CD4-positive, alpha-beta memory T cell (primary cell): ENCODE measurements around the gene PSG11. TPM values are rescaled to one million over a fixed set of nuclear protein-coding genes. Genes with fewer than 3 reads are reported as not detected.
"Not testable (repeated sequence)": the region's sequence is repeated elsewhere in the genome, so short reads cannot be mapped to it uniquely, and the experiment has no call there.

ENCODE experiments used
- CTCF ChIA-PET: fragments of 350-600 bp; sonication (Branson Sonifier 250); formaldehyde crosslinking; loops from one replicate; lab custom pipeline; 2021; ENCODE audit warnings: inconsistent platforms; ENCODE audit not compliant: partially characterized antibody; lab: Charles Lee
- POLR2A ChIA-PET: fragments of 350-600 bp; sonication (Branson Sonifier 250); formaldehyde crosslinking; loops from one replicate; lab custom pipeline; 2021; ENCODE audit not compliant: partially characterized antibody; lab: Charles Lee
- DNase-seq, 5 donors: peaks; one replicate each; pipeline versions ENCODE4 v3.0.0 to v3.0.0-alpha.2; 2020 to 2022; ENCODE audit warnings: mixed read lengths in 1 of 5
- H3K27ac ChIP-seq: one replicate; pipeline ENCODE4 v1.7.0; 2013; ENCODE audit warnings: low read depth, low read length
- H3K27me3 ChIP-seq: 2 replicates; pipeline ENCODE4 v1.7.0; 2013; ENCODE audit warnings: mild to moderate bottlenecking, low read length, moderate library complexity; ENCODE audit not compliant: insufficient read depth
- H3K36me3 ChIP-seq: 2 replicates; pipeline ENCODE4 v1.7.0; 2013; ENCODE audit warnings: mild to moderate bottlenecking, low read length, moderate library complexity; ENCODE audit not compliant: insufficient read depth
- H3K4me1 ChIP-seq: 2 replicates; pipeline ENCODE4 v1.7.0; 2013; ENCODE audit warnings: mild to moderate bottlenecking, low read length, moderate library complexity; ENCODE audit not compliant: insufficient read depth
- H3K4me3 ChIP-seq, 2 donors: one replicate each; pipeline ENCODE4 v1.7.0; 2013; ENCODE audit warnings: low read length in 2 of 2, mild to moderate bottlenecking in 1 of 2
- H3K9me3 ChIP-seq, 2 donors: one replicate each; pipeline ENCODE4 v1.7.0; 2013; ENCODE audit warnings: low read length in 2 of 2, control low read depth in 1 of 2; ENCODE audit not compliant: control insufficient read depth in 1 of 2
- H3K27ac Mint-ChIP-seq, 7 donors: one replicate each; pipeline ENCODE4 v1.8.0; 2020 to 2021; ENCODE audit warnings: mixed read lengths in 7 of 7, mild to moderate bottlenecking in 6 of 7, inconsistent platforms in 3 of 7, moderate library complexity in 3 of 7
- H3K27me3 Mint-ChIP-seq, 2 donors: one replicate each; pipeline ENCODE4 v1.8.0; 2020 to 2021; ENCODE audit warnings: mixed read lengths in 2 of 2
- H3K36me3 Mint-ChIP-seq, 2 donors: one replicate each; pipeline ENCODE4 v1.8.0; 2020 to 2021; ENCODE audit warnings: mixed read lengths in 2 of 2, inconsistent platforms in 1 of 2, mild to moderate bottlenecking in 1 of 2
- H3K4me1 Mint-ChIP-seq, 4 donors: one replicate each; pipeline ENCODE4 v1.8.0; 2020 to 2021; ENCODE audit warnings: mixed read lengths in 4 of 4, mild to moderate bottlenecking in 1 of 4
- H3K4me3 Mint-ChIP-seq, 8 donors: one replicate each; pipeline ENCODE4 v1.8.0; 2020 to 2021; ENCODE audit warnings: mixed read lengths in 8 of 8, mild to moderate bottlenecking in 7 of 8, moderate library complexity in 6 of 8, inconsistent platforms in 3 of 8
- H3K9me3 Mint-ChIP-seq, 8 donors: one replicate each; pipeline ENCODE4 v1.8.0; 2020 to 2021; ENCODE audit warnings: mixed read lengths in 8 of 8, mild to moderate bottlenecking in 5 of 8, inconsistent platforms in 3 of 8, moderate library complexity in 1 of 8
- intact Hi-C: fragments of 100-400 bp; cut with micrococcal nuclease; formaldehyde crosslinking; loops from one replicate; pipeline ENCODE4 v1.15.1; 2023
- polyA plus RNA-seq, 2 donors: library from polyadenylated mRNA; unstranded; fragments of 300-500 nt; fragmentation: Illumina TruSeq; gene quantifications; one replicate each; pipeline ENCODE4 v1.2.3, GENCODE V29; 2021
- total RNA-seq, 2 experiments: library from RNA; stranded (reverse); gene quantifications; one replicate each; pipeline ENCODE4 v1.2.3, GENCODE V29; 2021

Gene PSG11
- total and polyA plus RNA-seq, 4 experiments from 2014 or later = not detected

GRCh38 chr19:42988206-42988605 is 38.1 kb downstream of the PSG11 start:
- H3K4me1 Mint-ChIP-seq, H3K27me3 ChIP-seq, H3K27ac Mint-ChIP-seq, CTCF ChIA-PET, DNase-seq, H3K9me3 ChIP-seq, H3K36me3 ChIP-seq, H3K9me3 Mint-ChIP-seq, POLR2A ChIA-PET, H3K36me3 Mint-ChIP-seq, H3K27ac ChIP-seq, H3K4me1 ChIP-seq, H3K4me3 ChIP-seq, H3K4me3 Mint-ChIP-seq, intact Hi-C loops: not testable (repeated sequence)
- peaks cover 9 to 20% of the 10 kb centered on the region in 2 donors for H3K27me3 Mint-ChIP-seq

DNA sequence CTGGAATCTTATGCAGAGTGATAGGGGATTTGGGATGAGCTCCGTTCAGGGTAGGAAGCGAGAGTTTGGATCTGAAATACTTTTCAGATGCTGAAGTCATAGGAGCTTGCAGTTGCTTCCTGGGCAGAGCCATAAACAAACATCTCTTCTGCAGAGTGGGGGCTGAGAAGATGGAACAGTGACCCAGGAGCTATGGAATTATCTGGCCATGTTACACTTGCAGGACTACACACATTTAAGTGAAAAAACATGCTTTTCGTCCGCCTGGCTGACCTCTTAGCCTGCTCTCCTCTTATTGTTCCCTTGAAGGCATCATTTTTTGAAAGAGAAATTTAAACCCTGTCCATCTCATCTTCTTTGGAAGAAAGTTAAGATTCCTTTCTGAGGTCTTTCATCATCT is 40.7 kb downstream of the PSG11 start:
- no peak overlapping the region for H3K4me3 Mint-ChIP-seq
- Histone ChIP-seq H3K36me3 (no peaks in the 10 kb centered on the region), H3K4me1 (no peaks in the 10 kb centered on the region), H3K27me3 (no peaks in the 10 kb centered on the region), H3K4me3 (no peak overlapping the region), H3K9me3 (no peaks in the 10 kb centered on the region), H3K27ac (no peak overlapping the region)
- H3K36me3 Mint-ChIP-seq = peaks cover 0 to 1% of the 10 kb centered on the region in 2 donors
- H3K27me3 Mint-ChIP-seq = peaks cover 9 to 22% of the 10 kb centered on the region in 2 donors
- POLR2A ChIA-PET = no interaction called here
- CTCF ChIA-PET = no interaction called here
- H3K9me3 Mint-ChIP-seq = peaks cover 3 to 23% (median 7%) of the 10 kb centered on the region in 8 donors
- intact Hi-C loops = no loop called here
- H3K27ac Mint-ChIP-seq = no peak overlapping the region
- H3K4me1 Mint-ChIP-seq = no peaks in the 10 kb centered on the region
- no peak for DNase-seq

DNA sequence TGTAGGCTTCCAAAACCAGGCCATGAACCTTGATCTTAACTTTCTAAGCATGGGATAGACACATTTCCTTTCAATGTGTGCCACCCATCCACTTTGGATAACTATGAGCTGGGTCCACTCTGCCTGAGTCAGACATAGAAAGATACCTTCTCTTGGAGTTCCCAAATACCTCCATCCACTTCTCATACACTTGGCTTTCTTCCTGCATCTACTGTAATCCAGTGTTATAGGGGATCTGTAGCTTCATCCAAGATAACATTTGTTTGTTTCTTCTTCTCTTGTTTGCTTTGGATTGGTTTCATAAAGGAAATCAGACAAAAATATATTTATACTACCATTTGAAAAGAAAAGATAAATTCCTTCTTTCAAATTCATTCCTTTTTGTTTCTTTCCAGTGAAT is 44.2 kb downstream of the PSG11 start:
- H3K4me1 Mint-ChIP-seq, POLR2A ChIA-PET, H3K4me3 Mint-ChIP-seq, H3K27ac ChIP-seq, intact Hi-C loops, H3K4me1 ChIP-seq, H3K36me3 ChIP-seq, DNase-seq, H3K9me3 ChIP-seq, H3K27ac Mint-ChIP-seq, H3K27me3 ChIP-seq, H3K4me3 ChIP-seq, H3K36me3 Mint-ChIP-seq, CTCF ChIA-PET: not testable (repeated sequence)
- peaks cover 4 to 31% (median 10%) of the 10 kb centered on the region in 8 donors for H3K9me3 Mint-ChIP-seq
- H3K27me3 Mint-ChIP-seq = peaks cover 9 to 18% of the 10 kb centered on the region in 2 donors

GRCh38 chr19:42971451-42971850 is 54.8 kb downstream of the PSG11 start:
- H3K9me3 Mint-ChIP-seq, CTCF ChIA-PET, POLR2A ChIA-PET, H3K27me3 ChIP-seq, intact Hi-C loops, H3K27me3 Mint-ChIP-seq, H3K27ac ChIP-seq, DNase-seq, H3K27ac Mint-ChIP-seq, H3K36me3 ChIP-seq, H3K4me3 ChIP-seq, H3K4me3 Mint-ChIP-seq, H3K9me3 ChIP-seq, H3K4me1 Mint-ChIP-seq, H3K4me1 ChIP-seq, H3K36me3 Mint-ChIP-seq: not testable (repeated sequence)

DNA sequence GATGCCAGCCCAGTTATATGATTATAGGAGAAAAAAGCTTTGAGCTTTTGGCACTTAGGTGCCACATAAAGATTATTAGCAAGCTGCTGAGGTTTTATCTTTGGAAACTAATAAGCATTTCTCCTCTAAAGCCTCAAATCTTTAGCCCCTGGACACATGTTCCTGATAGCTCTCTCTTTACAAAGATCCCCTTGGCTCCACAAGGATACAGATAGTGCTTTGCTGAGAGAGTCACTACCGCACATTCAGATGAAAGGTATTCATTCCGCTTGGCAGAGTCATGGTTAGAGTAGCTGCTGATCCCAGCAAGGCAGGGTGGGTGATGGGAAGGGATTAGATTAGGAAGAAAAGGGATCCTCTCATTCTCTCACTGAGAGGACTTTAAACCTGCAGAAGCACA is 61.1 kb downstream of the PSG11 start:
- POLR2A ChIA-PET = no interaction called here
- H3K4me3 Mint-ChIP-seq = no peak overlapping the region
- H3K27me3 Mint-ChIP-seq = peaks cover 9 to 20% of the 10 kb centered on the region in 2 donors
- H3K27me3 ChIP-seq = no peaks in the 10 kb centered on the region
- DNase-seq = no peak
- CTCF ChIA-PET = no interaction called here
- no peaks in the 10 kb centered on the region for H3K36me3 Mint-ChIP-seq
- H3K9me3 Mint-ChIP-seq = peaks cover 0 to 5% (median 0%) of the 10 kb centered on the region in 8 donors
- intact Hi-C loops = no loop called here
- no peak overlapping the region for H3K27ac ChIP-seq
- no peaks in the 10 kb centered on the region for H3K36me3 ChIP-seq
- no peaks in the 10 kb centered on the region for H3K4me1 Mint-ChIP-seq
- no peak overlapping the region for H3K4me3 ChIP-seq
- no peaks in the 10 kb centered on the region for H3K9me3 ChIP-seq
- no peaks in the 10 kb centered on the region for H3K4me1 ChIP-seq
- no peak overlapping the region for H3K27ac Mint-ChIP-seq

DNA sequence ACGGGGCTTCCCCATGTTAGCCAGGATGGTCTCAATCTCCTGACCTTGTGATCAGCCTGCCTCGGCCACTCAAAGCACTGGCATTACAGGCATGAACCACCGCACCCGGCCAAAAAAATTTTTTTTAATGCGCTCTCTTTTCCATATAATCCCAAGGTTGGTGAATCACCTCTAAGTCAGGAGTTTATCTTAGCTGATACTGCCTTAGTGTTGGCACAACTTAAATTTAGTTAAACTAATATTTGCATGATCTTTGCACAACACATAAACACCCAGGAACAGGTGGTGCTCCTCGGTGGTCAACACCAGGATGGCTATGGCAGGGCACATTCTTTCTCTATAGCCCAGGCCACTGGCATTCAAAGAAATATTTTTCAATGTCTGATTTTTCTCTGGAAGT is 65.2 kb downstream of the PSG11 start:
- H3K4me1 ChIP-seq = no peaks in the 10 kb centered on the region
- H3K4me1 Mint-ChIP-seq = no peaks in the 10 kb centered on the region
- ChIA-PET POLR2A (no interaction called here), CTCF (no interaction called here)
- peaks cover 0 to 8% (median 0%) of the 10 kb centered on the region in 8 donors for H3K9me3 Mint-ChIP-seq
- no peak overlapping the region for H3K27ac Mint-ChIP-seq
- intact Hi-C loops = no loop called here
- DNase-seq = no peak
- H3K9me3 ChIP-seq = no peaks in the 10 kb centered on the region
- H3K4me3 ChIP-seq = no peak overlapping the region
- peaks cover 13 to 23% of the 10 kb centered on the region in 2 donors for H3K27me3 Mint-ChIP-seq
- no peaks in the 10 kb centered on the region for H3K36me3 ChIP-seq
- no peak overlapping the region for H3K27ac ChIP-seq
- H3K36me3 Mint-ChIP-seq = no peaks in the 10 kb centered on the region
- H3K4me3 Mint-ChIP-seq = no peak overlapping the region
- H3K27me3 ChIP-seq = no peaks in the 10 kb centered on the region

Other genes with a start within 250 kb of the PSG11 start
- gene PSG1, start 146.8 kb downstream of the PSG11 start, total RNA-seq = not detected
- not detected for gene PSG1, start 146.8 kb downstream of the PSG11 start, polyA plus RNA-seq
- not detected for gene PSG6, start 108.6 kb downstream of the PSG11 start, total RNA-seq
- not detected for gene PSG6, start 108.6 kb downstream of the PSG11 start, polyA plus RNA-seq
- not detected for gene PSG7, start 89.3 kb downstream of the PSG11 start, total RNA-seq
- not detected for gene PSG7, start 89.3 kb downstream of the PSG11 start, polyA plus RNA-seq
- gene PSG2, start 56.2 kb upstream of the PSG11 start, total RNA-seq = not detected
- gene PSG2, start 56.2 kb upstream of the PSG11 start, polyA plus RNA-seq = not detected
- gene PSG5, start 160.1 kb upstream of the PSG11 start, total RNA-seq = not detected
- not detected for gene PSG5, start 160.1 kb upstream of the PSG11 start, polyA plus RNA-seq
- not detected for gene PSG4, start 179.2 kb upstream of the PSG11 start, total RNA-seq
- gene PSG4, start 179.2 kb upstream of the PSG11 start, polyA plus RNA-seq = not detected
- gene PSG9, start 243.1 kb upstream of the PSG11 start, total RNA-seq = not detected
- gene PSG9, start 243.1 kb upstream of the PSG11 start, polyA plus RNA-seq = not detected